NCI-H146 (cell line): ENCODE results near the gene HK1.
"Not testable (repeated sequence)": the region's sequence is repeated elsewhere in the genome, so short reads cannot be mapped to it uniquely, and the experiment has no call there.

ENCODE experiments used
- DNase-seq: peaks from one replicate; lab custom pipeline; 2025; lab: John Stamatoyannopoulos, UW

Gene HK1

DNA sequence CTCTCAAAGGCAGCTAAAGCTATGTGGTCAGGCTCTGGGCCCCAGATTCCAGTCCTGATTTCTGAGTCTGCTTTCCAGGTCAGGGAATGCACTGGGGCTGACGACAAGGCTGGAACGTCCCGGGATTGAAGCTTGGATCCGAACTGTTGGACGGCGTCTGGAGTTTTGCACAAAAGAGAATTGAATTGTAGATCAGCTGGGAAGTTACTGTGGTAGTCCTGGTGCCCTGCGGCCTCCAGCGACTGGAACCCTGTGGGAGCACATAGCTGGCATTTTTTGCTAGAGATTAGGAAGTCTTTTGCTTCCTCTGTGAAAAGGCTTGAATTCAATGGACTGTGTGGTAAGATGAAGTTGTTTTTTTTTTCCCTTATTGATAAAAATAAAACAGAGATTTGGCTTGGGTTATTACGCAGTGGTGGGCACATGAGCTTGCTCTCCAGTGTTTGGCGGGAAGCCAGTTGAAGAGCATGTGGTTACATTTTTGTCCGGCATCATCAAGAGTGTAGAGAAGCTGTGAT is at the start of gene HK1:
HK1 (plus strand) TSS at position 51 of the 518 bp plus-strand sequence.
- no peak for DNase-seq

- no peak for DNase-seq
Measured at GRCh38 chr10:69229616-69229916, 48.7 kb upstream of the HK1 start.

- no peak for DNase-seq
Measured at GRCh38 chr10:69230128-69230527, 48.2 kb upstream of the HK1 start.

GRCh38 chr10:69232252-69232651 is 46.0 kb upstream of the HK1 start:
- DNase-seq, result no peak

- no peak for DNase-seq
Measured at GRCh38 chr10:69232736-69233480, 45.4 kb upstream of the HK1 start.

DNA sequence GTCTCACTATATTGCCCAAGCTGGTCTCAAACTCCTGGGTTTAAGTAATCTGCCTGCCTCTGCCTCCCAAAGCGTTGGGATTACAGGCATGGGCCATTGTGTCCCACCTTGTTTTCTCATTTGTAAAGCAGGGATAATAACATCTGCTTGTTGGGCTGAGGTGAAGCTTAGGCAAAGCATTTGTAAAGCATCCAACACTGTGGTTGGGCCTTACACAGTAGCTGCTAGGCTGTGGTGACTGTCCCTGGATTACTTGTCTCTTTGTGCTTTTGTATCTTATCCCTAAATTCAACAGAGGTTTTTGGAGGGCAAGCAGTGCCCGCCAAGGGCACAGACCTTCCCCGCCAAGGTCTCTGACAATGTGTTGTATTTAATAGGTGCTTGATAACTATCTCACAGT is 43.8 kb upstream of the HK1 start:
- DNase-seq, result no peak

DNA sequence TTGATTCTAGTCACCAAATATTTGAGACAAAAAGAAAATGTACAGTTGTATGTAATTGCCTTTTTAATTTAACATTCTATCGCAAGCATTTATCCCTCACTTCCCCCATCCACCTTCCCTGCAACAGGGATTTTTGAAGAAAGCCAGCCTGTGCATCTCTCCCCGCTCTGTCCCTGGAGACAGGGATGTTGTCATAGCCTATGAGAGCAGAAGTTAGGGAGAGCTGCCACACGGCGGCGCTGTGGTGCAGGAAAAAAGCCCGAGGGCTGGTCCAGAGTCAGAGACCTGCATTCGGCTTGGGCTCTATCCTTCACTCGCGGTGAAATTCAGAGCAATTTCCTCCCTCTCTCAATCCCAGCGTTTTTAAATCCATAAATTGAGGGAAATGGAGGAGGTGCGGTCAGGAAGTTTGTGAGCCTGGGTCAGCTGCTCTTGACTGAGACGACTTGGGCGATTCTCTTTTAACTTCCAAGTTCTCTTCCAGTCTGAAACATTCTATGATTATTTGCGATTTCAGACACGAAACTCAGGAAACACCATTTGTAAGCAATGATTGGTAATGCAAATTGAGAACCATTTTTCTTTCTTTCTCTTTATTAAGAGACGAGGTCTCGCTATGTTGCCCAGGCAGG is 40.7 kb upstream of the HK1 start:
- DNase-seq, result peak; percentile 57

DNA sequence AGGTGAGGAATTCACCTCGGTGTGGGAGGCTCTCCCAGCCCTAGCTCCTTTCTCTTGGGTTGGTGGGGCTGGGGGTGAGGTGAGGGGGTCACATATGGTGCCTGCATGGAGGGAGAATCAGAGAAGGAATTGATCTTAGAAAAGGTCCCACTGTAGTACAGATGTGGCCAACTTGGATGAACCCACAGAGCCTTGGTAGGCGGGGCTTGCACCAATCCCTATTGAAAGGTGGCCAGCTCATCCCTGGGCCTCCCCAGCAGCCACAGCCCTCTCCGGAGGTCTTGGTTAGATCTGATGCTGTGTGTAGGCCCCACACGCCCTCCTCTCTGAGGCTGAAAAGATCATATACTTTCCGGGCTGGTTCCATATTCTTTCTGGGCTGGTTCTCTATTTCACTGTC is 39.2 kb upstream of the HK1 start:
- DNase-seq, result no peak

- DNase-seq, result no peak
Measured at GRCh38 chr10:69239816-69240434, 38.4 kb upstream of the HK1 start.

GRCh38 chr10:69240455-69240854 is 37.8 kb upstream of the HK1 start:
- no peak for DNase-seq

- no peak for DNase-seq
Measured at GRCh38 chr10:69241575-69241974, 36.7 kb upstream of the HK1 start.

DNA sequence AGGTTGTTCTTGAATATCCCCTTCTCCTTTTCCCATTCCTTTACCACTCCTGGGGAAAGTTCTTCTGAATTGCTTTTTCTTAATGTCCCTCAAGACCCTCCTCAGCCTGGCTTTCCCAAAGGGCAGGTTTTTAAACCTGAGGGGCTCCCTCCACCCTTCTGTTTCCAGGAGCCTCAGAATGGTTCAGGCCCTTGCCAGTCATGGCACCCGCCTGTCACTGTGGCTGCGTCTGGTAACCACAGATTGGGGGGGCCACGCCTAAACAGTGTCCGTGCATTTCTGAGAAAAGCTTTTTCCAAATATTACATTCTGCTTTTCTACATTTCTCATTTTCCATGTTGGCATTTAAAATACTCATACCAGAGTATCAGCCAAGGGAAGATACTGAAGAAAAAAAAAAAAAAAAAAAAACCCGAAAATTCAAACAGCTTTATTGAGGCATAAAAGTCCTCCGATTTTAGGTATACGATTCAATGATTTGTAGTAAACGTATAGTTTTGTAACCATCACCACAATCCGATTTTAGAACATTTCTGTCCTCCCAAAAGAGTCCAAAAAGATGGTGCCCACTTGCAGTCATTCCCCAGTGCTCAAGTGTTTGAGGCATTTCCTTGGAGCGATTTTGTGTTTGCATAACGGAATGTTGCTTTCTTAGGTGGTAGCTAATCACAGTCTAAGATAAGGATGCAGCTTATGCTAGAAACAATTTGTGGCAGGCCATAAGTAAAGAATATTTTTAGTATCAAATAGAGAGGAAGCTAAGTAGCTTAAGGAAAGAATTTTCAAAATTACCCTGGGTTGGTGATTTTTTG is 36.0 kb upstream of the HK1 start:
- DNase-seq, result no peak

- DNase-seq, result no peak
Measured at GRCh38 chr10:69242852-69243212, 35.5 kb upstream of the HK1 start.

DNA sequence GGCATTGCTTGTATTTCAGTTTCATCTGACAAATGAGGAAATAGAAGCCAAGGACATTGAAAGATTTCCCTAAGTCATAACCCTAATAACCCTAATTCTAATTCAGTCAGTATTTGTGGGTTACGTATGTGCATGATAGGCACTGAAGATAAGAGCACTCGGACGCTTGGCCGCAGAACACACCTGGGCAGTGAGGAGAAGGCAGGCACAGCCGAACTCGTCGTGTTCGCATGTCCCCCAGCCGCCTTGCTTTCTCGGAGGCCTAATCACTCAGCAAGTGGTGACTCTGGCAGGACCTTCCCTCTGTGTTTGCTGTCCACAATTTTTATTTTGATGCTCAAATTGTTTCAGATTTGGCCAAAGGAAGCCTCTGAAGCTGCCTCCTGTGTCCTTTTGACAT is 34.5 kb upstream of the HK1 start:
- DNase-seq, result no peak

- no peak for DNase-seq
Measured at GRCh38 chr10:69246036-69246435, 32.3 kb upstream of the HK1 start.

- no peak for DNase-seq
Measured at GRCh38 chr10:69246581-69247312, 31.5 kb upstream of the HK1 start.

- DNase-seq, result no peak
Measured at GRCh38 chr10:69247313-69247710, 31.0 kb upstream of the HK1 start.

GRCh38 chr10:69248117-69248730 is 30.1 kb upstream of the HK1 start:
- DNase-seq, result no peak

- no peak for DNase-seq
Measured at GRCh38 chr10:69250041-69250440, 28.3 kb upstream of the HK1 start.

- DNase-seq, result not testable (repeated sequence)
Measured at GRCh38 chr10:69251417-69251816, 26.9 kb upstream of the HK1 start.

DNA sequence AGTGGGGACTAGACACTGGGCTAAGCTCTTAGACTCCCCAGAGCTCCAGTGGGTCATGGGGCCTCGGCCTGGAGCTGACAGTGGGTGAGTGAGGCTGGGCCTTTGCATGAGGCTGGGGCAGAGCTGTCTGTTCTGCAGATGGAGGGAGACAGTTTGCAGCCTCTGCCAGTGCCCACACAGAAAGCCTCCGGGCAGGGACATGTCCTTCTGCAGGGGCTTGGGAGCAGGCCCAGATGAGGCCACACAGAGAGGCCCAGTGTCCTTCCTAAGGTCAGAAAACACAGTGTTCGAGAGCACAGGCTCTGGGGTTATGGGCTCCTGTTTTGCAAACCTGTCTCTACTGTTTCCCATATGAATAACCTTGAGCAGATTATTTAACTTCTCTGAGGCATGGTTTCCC is 25.1 kb upstream of the HK1 start:
- DNase-seq, result no peak
